ENCODE results near the gene SH2D4B. TPM values are rescaled to one million over a fixed set of nuclear protein-coding genes. Genes with fewer than 3 reads are reported as not detected.
"Not testable (repeated sequence)": the region's sequence is repeated elsewhere in the genome, so short reads cannot be mapped to it uniquely, and the experiment has no call there.

Gene SH2D4B
- total RNA-seq, 2 experiments from 2014 or later = 0.03 TPM; not detected in 1

DNA sequence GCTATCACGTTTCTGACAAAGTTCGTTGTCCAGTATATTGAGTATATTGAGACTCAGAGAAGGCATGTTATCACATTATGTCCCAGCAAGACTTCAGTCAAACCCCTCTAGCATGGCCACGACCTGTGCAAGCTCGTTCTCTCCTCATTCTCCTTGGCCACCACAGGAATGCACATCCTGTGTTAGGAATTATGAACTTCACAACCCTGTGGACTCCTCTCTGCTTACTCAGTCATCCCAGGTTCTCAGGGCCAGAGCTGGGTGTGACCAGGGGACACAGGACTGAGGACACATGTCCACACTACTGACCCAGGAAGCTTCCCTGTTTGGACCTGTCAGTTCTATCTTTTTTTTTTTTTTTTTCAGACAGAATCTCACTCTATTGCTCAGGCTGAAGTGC lies 4.4 kb downstream of the SH2D4B start:
- H3K9me2 ChIP-seq (ENCODE audit: insufficient read depth, low read length) = no peaks in the 10 kb centered on the region
- no peaks in the 10 kb centered on the region for H3K79me2 ChIP-seq (ENCODE audit: insufficient read depth, low read depth, low read length)
- ChIA-PET POLR2A (interaction anchor here (0.6 kb wide), 1 partner anchor 283 kb away, joined by 4 read pairs; no protein-coding TSS in a partner anchor), CTCF (ENCODE audit: unreplicated experiment) (no interaction called here)
- intact Hi-C loops (cut with micrococcal nuclease; ENCODE audit: unreplicated experiment) = no loop called here
- no peaks in the 10 kb centered on the region for H3K36me3 ChIP-seq (ENCODE audit: insufficient read depth, low read length)
- no peak overlapping the region for H2AFZ ChIP-seq (ENCODE audit: low read length)
- no peak overlapping the region for H3K27ac ChIP-seq (ENCODE audit: low read depth, low read length, poor library complexity, severe bottlenecking)
- TF ChIP-seq EZH2phosphoT487 (IDR thresholded peaks at IDR 0.05; ENCODE audit: borderline replicate concordance, low read depth, low read length) = no peak
- TF ChIP-seq, protein P1, sequence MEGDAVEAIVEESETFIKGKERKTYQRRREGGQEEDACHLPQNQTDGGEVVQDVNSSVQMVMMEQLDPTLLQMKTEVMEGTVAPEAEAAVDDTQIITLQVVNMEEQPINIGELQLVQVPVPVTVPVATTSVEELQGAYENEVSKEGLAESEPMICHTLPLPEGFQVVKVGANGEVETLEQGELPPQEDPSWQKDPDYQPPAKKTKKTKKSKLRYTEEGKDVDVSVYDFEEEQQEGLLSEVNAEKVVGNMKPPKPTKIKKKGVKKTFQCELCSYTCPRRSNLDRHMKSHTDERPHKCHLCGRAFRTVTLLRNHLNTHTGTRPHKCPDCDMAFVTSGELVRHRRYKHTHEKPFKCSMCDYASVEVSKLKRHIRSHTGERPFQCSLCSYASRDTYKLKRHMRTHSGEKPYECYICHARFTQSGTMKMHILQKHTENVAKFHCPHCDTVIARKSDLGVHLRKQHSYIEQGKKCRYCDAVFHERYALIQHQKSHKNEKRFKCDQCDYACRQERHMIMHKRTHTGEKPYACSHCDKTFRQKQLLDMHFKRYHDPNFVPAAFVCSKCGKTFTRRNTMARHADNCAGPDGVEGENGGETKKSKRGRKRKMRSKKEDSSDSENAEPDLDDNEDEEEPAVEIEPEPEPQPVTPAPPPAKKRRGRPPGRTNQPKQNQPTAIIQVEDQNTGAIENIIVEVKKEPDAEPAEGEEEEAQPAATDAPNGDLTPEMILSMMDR (conservative IDR thresholded peaks at IDR 0.05; ENCODE audit: low read length) = no peak
- H3K9me3 ChIP-seq (ENCODE audit: low read length) = no peaks in the 10 kb centered on the region
- H3K4me3 ChIP-seq (ENCODE audit: low read depth, low read length, poor library complexity, severe bottlenecking) = no peak overlapping the region
- no peaks in the 10 kb centered on the region for H4K20me1 ChIP-seq (ENCODE audit: insufficient read depth, low read length)
- peaks cover 9% of the 10 kb centered on the region for H3K4me1 ChIP-seq (ENCODE audit: insufficient read depth, low read length, poor library complexity, severe bottlenecking)
- no peak for DNase-seq (ENCODE audit: low spot score)
- BruUV-seq (replicated peaks) = no TSS peak
- H3K4me2 ChIP-seq (ENCODE audit: low read length) = no peak overlapping the region

DNA sequence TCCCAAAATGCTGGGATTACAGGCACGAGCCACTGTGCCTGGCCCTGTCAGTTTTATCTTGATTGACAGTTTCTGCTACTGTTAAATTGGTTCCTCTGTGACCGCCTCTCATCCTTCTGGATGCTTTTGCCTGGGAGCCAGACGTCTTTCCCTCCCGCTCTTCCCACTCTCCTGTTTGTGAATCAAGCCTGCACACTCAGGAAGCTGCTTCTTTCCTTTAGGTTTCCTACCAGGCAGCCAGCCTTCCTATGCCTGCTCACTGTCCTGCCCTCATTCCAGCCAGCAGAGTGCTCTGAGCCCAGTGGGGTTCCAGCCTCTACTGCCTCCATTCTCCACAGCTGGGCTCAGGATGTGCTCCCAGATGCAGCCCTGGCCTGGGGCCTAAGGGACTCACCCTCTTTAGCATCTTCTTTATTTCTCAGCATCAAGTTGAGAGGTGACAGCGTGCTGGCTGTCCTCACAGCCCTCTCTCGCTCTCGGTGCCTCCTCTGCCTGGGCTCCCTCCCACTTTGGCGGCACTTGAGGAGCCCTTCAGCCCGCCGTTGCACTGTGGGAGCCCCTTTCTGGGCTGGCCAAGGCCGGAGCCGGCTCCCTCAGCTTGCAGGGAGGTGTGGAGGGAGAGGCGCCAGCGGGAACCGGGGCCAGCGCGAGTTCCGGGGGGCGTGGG lies 5.1 kb downstream of the SH2D4B start:
- CTCF ChIA-PET (ENCODE audit: unreplicated experiment) = no interaction called here

DNA sequence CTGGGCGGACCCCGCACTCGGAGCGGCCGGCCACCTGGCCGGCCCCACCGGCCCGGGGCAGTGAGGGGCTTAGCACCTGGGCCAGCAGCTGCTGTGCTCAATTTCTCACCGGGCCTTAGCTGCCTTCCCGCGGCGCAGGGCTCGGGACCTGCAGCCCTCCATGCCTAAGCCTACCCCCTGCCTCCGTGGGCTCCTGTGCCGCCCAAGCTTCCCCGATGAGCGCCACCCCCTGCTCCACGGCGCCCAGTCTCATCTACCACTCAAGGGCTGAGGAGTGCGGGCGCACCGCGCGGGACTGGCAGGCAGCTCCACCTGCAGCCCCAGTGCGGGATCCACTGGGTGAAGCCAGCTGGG lies 5.6 kb downstream of the SH2D4B start:
- DNase-seq (ENCODE audit: low spot score); H3K4me3 ChIP-seq (ENCODE audit: low read depth, low read length, poor library complexity, severe bottlenecking); POLR2A ChIA-PET: not testable (repeated sequence)

More for the DNA sequence above, 5.1 kb downstream of the SH2D4B start:
- Histone ChIP-seq H3K9me2 (ENCODE audit: insufficient read depth, low read length) (no peaks in the 10 kb centered on the region), H4K20me1 (ENCODE audit: insufficient read depth, low read length) (no peaks in the 10 kb centered on the region), H3K79me2 (ENCODE audit: insufficient read depth, low read depth, low read length) (no peaks in the 10 kb centered on the region), H2AFZ (ENCODE audit: low read length) (no peak overlapping the region), H3K9me3 (ENCODE audit: low read length) (no peaks in the 10 kb centered on the region), H3K36me3 (ENCODE audit: insufficient read depth, low read length) (no peaks in the 10 kb centered on the region), H3K4me2 (ENCODE audit: low read length) (no peak overlapping the region), H3K27ac (ENCODE audit: low read depth, low read length, poor library complexity, severe bottlenecking) (no peak overlapping the region), H3K4me1 (ENCODE audit: insufficient read depth, low read length, poor library complexity, severe bottlenecking) (peaks cover 9% of the 10 kb centered on the region), H3K4me3 (ENCODE audit: low read depth, low read length, poor library complexity, severe bottlenecking) (no peak overlapping the region)
- BruUV-seq (replicated peaks) = no TSS peak
- intact Hi-C loops (cut with micrococcal nuclease; ENCODE audit: unreplicated experiment) = no loop called here
- POLR2A ChIA-PET = no interaction called here
- no peak for TF ChIP-seq EZH2phosphoT487 (IDR thresholded peaks at IDR 0.05; ENCODE audit: borderline replicate concordance, low read depth, low read length)
- TF ChIP-seq, protein P1 (conservative IDR thresholded peaks at IDR 0.05; ENCODE audit: low read length) = no peak
- no peak for DNase-seq (ENCODE audit: low spot score)

More for the DNA sequence above, 5.6 kb downstream of the SH2D4B start:
- H3K27ac ChIP-seq (ENCODE audit: low read depth, low read length, poor library complexity, severe bottlenecking); H3K4me2 ChIP-seq (ENCODE audit: low read length); H3K4me1 ChIP-seq (ENCODE audit: insufficient read depth, low read length, poor library complexity, severe bottlenecking); H3K36me3 ChIP-seq (ENCODE audit: insufficient read depth, low read length); H3K79me2 ChIP-seq (ENCODE audit: insufficient read depth, low read depth, low read length); intact Hi-C loops (cut with micrococcal nuclease; ENCODE audit: unreplicated experiment); BruUV-seq (replicated peaks); H2AFZ ChIP-seq (ENCODE audit: low read length); CTCF ChIA-PET (ENCODE audit: unreplicated experiment); H3K9me3 ChIP-seq (ENCODE audit: low read length); H3K9me2 ChIP-seq (ENCODE audit: insufficient read depth, low read length); H4K20me1 ChIP-seq (ENCODE audit: insufficient read depth, low read length): not testable (repeated sequence)

Data from OCI-LY7 (cell line).